ENCODE results near the gene PLCG2.
"Not testable (repeated sequence)": the region's sequence is repeated elsewhere in the genome, so short reads cannot be mapped to it uniquely, and the experiment has no call there.

Gene PLCG2

DNA sequence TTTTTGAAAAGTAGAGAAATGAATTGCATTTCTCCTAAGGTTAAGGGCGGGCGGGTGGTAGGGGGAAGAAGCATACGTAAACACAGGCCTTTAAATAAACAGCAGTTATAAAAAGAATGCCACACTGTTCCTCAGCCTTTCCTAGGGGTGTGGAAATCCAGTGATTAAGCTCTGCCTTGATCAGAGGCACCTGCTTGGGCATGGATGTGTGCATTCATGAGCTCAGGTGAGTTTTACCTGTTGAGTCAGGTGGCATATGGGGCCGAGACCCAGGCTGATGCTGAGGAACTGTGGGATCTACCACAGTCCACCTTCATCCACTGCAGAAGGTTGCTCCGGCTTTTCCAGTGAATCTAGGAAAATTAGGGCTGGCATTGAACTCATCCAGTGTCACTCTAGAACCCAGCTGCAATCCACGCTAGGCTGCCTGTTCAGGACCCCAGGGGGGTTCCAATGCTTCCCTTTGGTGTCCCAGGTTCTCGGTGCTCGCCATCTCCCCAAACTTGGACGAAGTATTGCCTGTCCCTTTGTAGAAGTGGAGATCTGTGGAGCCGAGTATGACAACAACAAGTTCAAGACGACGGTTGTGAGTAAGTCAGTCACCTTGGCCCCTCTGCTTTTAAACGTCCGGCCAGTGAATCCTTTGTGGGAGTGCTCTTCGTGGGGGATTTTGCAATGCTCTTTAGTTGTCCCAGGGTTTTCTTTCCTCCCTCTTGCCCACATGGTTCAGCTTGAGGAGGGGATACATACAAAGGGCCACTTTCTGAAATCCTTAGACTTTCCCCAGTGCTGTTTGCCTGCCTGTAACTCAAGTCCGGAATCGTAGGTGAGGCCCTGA lies 159.5 kb downstream of the PLCG2 start:
- DNase-seq (ENCODE audit: low read depth), result no peak

DNA sequence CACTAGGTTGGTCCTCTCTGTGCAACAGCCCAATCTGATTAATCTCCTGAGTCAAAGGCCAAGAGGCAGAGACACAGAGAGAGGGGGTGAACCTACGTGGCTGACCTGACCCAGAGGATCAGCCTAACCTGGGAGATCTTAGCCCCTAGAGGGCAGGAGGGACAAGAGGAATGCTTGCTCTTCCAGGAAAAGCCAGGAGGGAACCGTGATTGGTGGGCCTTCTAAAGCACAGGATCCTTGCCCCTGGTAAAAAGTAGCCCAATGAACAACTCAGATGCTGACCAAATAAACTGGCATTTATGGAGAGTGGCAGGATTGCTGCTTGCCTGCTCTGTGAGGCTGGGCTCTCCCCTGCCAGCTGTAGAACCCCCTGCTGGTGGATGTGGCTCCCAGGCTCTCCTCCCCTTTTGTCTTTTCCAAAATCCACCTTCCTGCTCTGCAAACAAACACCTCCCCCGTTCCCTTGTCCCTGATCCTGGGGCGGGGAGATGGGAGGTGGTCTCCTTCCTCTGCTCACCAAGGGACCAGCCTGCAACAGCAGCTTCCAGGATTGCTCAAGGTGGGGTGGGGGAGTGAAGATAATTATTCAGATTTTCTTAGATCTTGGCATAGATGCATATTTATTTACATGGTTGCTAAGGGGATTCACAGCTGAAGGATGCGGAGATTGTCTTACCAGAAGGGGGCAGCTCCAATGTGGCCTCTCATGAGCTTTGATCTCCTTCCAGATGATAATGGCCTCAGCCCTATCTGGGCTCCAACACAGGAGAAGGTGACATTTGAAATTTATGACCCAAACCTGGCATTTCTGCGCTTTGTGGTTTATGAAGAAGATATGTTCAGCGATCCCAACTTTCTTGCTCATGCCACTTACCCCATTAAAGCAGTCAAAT lies 160.3 kb downstream of the PLCG2 start:
- DNase-seq (ENCODE audit: low read depth), result no peak

DNA sequence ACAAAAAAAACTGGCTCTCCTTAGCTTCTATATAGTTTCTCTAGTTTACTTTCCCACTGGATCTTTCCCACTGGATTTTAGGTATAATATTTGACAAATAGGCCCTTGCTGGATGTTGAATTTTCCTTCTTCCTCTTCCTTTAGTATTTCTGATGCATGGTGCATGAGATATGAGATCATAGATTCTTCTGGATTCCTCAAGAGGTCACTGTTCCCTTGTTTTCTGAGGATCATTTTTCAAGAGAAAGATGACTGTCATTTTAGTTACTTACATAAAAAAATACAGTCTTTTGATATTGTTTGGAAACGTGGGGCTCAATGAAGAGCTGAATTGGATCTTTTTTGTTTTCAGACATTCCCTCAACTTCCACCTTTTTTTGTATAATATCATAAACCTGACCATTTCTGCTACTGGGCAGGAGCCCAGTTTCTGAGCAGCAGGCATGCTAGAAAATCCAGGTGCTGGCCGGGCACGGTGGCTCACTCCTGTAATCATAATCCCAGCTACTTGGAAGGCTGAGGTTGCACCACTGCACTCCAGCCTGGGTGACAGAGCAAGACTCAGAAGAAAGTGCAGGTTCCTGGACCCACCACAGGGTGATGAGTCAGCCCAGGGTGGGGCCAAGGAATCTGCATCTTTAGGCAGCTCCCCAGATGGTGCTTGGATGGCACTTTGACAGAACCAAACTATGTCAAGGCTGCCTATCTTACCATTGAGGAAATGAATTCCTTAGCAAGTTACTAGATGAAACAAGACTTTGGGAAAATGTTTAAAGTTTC lies 161.9 kb downstream of the PLCG2 start:
- DNase-seq (ENCODE audit: low read depth), result no peak

DNA sequence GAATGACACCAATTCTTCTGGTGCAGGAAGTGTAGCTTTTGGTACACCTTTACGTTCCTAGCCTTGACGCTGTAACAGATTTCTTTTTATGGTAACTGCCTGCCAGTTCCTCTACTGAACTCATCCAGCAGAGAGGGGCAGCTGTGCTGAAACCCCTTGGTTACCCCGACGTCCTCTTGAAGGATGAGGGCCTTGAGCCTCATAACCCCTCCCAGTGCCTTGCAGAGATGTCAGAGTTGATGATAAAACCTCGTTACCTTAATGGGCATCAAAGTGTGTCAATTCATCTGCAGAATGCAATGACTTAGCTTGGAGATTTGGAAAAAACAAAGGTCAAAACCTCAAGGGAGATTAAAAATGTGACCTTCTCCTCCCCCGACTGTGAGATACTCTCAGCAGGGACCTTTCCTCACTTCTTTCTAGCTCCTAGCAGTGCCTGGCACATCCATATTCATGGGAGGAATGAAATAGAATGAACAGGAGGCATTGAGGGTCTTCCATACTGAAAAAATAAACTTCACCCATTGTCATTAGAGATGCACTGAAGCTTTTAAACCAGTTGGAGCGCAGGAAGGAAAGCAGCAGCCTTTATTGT lies 163.0 kb downstream of the PLCG2 start:
- DNase-seq (ENCODE audit: low read depth), result no peak

DNA sequence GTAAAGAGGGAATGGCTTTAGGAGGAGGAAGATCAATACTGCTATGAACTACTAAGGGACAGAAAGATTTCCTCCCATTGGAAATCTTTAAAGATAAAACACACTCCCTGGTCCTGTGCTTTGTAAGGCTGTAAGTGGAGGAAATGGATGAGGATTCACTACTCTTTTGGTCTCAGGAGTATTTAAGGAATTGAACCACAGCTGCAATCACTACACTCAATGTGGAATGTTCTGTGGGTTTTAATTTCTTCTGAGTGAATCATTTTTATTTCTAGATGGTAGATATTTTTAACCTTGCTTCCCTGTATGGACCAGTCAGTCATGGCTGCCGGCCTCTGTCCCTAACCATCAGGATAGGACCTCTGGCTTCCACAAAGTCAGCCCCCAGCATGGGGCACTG lies 166.6 kb downstream of the PLCG2 start:
- no peak for DNase-seq (ENCODE audit: low read depth)

DNA sequence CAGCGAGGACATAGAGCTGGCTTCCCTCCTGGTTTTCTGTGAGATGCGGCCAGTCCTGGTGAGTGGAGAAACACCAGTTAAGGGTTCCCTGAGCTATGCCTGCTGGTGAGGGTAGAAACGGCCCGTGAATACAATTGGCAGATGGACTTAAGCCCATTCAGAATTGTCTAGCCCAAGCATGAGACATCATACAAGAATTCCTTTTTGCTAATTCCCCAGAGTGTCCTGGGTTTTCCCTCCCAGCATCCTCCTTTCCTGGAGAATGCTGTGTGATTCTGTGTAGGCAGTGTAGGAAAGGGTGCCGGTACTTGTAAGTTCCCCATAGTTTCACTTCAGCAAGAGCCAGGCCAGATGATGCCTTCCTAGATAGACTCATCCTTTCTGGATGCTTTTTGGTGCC lies 167.1 kb downstream of the PLCG2 start:
- no peak for DNase-seq (ENCODE audit: low read depth)

DNA sequence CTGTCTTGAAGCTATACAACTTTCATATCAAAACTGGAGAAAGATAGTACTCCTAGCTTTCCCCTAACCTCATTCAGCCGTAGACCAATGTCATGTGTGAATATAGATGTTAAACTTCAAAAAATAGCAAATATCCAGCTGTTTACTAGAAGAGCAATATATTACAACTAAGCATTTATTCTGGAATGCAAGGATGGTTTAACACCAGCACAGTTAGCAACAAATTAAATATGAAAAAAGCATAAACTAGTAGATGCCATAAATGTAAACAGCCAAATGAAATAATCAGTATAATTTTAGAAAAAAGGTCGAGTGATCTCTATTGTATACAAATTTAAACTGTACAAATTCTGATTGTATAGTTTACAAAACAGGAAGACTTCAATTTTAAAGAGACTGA lies 172.5 kb downstream of the PLCG2 start:
- no peak for DNase-seq (ENCODE audit: low read depth)

DNA sequence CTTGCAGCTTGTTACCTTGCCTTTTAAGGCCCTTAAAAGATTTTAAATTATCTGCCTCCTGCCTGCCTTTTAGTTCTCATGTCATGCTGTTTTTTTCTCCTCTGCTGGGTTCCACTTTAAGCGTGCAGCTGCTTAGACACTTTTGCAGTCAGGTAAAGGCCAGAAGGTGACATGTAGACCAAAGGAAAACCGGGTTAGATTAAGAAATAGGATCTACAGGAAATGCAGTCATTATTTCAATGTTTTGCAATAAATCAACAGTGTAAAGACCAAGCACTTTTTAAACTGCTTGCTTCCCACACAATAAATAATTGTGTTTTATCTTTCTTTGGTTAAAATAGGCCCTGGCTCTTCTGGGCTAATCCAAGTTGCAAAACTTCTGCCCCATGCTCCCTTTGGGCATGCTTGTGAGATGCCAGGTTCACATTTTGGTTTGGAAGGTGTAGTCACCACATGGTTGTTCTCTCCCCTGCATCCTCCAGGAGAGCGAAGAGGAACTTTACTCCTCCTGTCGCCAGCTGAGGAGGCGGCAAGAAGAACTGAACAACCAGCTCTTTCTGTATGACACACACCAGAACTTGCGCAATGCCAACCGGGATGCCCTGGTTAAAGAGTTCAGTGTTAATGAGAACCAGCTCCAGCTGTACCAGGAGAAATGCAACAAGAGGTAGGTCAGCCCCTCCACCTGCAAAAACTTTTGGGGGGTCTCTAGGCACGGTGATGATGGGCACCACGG lies 177.3 kb downstream of the PLCG2 start:
- no peak for DNase-seq (ENCODE audit: low read depth)

DNA sequence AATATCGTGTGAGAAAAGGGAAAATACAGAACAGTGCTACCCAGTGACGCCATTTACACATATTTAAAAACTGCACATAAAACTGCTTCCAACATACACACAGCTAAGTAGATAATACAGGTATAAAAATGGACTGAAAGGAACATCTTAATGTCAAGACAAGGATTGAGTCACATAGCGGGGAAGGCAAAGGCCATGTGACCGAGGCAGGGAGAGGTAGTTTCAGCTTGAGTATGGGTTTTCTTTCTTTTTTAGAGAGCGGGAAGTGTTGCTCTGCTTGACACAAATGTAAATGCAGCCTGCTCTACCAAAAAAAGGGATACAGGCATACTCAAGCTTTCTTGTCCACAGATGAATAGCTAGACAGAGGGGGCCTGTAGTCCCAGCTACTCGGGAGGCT lies 185.7 kb downstream of the PLCG2 start:
- no peak for DNase-seq (ENCODE audit: low read depth)

DNA sequence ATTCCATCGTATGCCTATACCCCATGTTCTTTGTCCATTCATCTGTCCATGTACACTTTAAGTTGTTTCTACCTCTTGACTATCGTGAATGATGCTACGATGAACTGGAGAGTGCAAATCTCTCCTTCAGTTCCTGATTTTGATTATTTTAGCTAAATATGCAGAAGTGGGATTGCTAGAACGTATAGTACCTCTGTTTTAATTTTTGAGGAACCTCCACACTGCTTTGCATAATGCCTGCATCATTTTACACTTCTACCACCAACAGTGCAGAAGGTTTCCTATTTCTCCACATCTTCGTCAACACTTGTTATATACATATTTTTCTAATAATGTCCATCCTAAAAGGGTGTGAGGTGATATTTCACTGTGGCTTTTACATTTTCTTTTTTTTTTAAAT lies 188.3 kb downstream of the PLCG2 start:
- no peak for DNase-seq (ENCODE audit: low read depth)

DNA sequence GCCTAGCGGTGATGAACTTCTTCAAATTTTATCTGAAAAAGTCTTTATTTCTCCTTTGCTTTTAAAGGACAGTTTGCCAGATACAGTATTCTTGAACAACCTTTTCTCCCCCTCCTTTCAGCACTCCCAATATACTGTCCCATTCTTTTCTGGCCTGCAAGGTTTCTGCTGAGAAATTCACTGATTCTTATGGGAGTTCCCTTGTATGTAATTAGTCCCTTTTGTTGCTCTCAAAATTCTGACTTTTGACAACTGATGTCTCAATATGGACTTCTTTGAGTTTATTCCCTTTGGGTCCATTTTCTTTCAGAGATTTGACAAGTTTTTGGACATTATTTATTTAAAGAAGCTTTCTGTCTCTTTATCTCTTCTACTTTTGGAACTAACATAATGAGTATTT lies 192.8 kb downstream of the PLCG2 start:
- no peak for DNase-seq (ENCODE audit: low read depth)

DNA sequence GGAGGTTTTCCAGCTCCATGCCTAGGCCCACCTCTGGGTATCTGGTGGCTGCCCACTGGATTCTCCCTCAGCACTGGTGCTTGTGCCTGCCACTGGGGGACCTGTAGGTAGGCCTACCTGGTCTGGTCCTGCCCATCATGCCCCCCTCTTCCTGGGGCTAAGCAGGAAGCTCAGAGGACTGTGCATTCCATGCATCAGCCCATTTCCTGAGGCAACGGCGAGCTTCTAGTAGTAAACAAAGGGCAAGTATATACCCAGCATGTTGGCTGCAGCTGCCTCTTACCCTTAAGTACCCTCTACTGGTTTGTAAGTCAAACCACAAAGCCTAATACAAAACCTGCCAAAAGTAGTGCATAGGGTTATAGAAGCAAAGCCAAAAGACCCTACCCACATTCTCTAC lies 194.6 kb downstream of the PLCG2 start:
- no peak for DNase-seq (ENCODE audit: low read depth)

DNA sequence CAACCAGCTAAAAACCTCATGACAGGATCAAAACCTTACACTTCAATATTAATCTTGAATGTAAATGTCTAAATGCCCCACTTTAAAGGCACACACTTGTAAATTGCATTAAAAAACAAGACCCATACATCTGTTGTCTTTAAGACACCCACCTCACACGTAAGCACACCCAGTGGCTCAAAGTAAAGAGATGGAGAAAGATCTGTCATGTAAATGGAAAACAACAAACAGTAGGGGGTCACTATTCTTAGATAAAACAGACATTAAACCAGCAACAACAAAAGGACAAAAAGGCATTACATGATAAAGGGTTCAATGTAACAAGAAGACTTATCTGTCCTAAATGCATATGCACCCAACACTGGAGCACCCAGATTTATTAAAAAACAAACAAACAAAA lies 196.5 kb downstream of the PLCG2 start:
- no peak for DNase-seq (ENCODE audit: low read depth)

DNA sequence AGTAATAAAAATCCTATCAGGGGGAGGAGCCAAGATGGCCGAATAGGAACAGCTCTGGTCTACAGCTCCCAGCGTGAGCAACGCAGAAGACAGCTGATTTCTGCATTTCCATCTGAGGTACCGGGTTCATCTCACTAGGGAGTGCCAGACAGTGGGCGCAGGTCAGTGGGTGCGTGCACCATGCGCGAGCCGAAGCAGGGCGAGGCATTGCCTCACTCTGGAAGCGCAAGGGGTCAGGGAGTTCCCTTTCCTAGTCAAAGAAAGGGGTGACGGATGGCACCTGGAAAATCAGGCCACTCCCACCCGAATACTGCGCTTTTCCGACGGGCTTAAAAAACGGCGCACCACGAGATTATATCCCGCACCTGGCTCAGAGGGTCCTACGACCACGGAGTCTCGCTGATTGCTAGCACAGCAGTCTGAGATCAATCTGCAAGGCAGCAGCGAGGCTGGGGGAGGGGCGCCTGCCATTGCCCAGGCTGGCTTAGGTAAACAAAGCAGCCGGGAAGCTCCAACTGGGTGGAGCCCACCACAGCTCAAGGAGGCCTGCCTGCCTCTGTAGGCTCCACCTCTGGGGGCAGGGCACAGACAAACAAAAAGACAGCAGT lies 198.3 kb downstream of the PLCG2 start:
- DNase-seq (ENCODE audit: low read depth), result not testable (repeated sequence)

DNA sequence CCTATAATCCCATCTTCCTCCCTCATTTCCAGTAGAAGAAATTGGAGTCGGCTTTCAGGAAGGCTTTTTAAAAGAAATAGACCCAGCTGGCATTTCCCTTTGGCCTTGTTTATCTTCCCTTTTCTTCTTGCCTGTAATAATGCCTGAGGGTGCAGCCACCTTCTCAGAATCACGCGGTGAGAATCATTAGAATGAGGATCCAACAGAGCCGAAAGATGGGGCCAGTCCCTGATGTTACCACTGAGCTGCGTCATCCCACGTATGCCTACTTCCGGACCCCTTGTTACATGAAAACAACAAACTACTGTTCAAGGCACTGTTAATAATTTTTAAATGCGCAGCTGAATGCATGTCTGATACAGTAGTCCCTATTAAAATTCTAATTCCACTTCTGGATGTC lies 208.0 kb downstream of the PLCG2 start:
- DNase-seq (ENCODE audit: low read depth), result no peak

DNA sequence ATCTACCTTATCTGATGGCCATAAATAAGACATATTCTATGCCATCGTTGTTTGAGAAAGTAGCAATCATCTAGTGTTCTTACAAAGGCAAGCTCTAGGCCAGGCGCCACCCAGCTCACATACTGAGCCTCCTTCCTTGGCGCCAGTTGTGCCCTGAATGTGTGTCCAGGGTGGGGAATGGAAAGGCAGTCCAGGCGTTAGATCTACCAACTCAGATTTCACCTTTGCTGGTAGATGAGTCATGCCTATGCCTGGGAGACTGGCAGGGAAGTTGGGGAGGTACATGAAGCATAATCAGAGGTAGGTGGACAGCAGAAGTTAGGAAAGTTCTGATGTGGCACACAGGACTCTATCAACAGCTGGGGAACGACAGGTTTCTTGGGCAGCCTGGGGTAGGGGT lies 208.6 kb downstream of the PLCG2 start:
- no peak for DNase-seq (ENCODE audit: low read depth)

DNA sequence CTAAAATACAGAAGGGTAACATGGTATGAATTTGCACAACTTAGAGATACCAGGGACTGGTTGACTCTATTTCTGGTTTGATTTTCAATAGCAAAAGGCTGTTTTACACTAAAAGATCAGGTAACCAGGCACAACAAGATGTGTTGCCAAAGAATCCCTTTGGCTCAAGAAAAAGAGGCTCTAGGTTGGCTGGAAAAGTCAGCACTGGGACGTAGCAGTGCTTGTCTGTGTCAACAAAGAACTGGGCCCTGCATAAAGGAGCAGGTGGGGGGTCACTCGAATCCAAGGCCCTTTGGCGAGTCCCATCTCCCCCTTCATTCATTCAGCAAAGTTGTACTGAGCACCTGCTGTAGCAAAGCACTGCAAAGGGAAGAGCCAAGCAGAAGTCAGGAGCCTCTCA lies 213.8 kb downstream of the PLCG2 start:
- DNase-seq (ENCODE audit: low read depth), result no peak

DNA sequence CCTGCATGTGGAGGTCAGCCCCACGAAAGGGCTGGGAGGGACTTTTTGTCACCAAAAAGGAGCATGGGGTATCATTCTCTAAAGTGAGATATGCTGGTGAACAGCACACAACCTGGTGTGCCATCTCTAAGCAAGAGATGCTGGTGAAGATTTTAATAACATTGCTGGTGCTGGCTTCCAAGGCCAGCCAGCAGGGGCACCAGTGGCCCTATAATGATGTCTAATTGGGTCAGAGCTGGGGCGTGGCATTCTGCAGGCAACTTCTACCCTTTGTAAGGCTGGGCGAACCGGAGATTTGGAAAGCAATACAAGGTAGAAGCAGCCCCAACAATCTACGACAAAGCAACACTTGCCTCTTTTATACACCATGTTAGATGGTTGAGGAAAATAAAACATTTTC lies 215.4 kb downstream of the PLCG2 start:
- no peak for DNase-seq (ENCODE audit: low read depth)

DNA sequence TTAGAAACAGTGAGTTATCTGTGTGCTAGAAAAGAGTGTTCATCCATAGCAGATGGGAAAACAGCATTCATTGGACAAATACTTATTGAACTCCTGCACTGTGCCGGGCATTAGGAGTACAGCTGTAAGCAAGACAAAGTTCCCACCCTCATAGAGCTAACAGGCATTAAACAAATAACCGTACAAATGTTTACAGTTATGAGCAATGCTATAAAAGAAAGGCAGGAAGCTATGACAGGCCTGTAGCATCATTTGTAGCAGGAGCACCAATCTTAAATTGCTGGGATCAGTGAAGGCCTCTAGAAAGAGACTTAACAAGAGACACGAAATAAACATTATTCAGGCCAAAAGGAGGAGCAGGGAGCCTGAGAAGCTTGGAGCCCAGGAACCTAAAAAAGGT lies 216.6 kb downstream of the PLCG2 start:
- no peak for DNase-seq (ENCODE audit: low read depth)

DNA sequence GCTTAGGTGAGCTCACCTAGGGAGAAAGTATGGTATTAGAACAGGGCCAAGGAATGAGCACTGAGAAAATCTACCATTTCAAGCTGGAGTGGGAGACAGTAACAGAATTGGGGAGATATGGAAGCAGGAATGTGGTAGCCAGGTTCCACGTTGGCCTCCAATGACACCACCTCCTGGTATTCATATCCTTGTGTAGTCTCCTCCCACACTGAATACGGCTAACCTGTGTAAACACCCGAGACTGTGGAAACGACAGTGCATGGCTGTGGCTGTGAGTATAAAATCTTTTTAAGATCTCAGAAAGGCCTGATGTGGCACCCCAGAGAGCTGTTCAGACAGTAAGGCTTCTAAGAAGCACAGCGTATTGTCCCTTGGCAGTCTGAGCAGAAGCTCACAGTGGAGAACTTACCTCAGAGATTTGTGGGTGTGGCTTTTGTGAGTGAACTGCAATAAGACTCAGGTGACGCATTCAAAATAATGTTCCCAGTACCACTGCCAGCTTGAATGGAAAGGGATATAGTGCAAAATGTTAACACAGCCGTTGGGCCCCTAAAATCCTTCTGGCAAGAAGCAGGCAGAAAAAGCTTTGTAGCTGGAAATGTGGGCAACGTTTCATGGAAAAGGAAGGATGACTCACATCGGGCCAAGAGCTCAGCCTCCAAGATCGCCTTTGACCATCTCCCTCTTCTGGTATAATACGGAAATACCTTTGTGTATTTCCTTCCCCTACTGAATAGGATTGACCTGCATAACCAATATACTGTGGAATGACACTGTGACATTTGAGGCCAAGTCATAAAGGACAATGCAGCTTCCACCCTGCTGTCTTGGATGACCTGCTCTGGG lies 217.8 kb downstream of the PLCG2 start:
- no peak for DNase-seq (ENCODE audit: low read depth)
